Measurements from ENCODE around the gene SNTG2.

DNA sequence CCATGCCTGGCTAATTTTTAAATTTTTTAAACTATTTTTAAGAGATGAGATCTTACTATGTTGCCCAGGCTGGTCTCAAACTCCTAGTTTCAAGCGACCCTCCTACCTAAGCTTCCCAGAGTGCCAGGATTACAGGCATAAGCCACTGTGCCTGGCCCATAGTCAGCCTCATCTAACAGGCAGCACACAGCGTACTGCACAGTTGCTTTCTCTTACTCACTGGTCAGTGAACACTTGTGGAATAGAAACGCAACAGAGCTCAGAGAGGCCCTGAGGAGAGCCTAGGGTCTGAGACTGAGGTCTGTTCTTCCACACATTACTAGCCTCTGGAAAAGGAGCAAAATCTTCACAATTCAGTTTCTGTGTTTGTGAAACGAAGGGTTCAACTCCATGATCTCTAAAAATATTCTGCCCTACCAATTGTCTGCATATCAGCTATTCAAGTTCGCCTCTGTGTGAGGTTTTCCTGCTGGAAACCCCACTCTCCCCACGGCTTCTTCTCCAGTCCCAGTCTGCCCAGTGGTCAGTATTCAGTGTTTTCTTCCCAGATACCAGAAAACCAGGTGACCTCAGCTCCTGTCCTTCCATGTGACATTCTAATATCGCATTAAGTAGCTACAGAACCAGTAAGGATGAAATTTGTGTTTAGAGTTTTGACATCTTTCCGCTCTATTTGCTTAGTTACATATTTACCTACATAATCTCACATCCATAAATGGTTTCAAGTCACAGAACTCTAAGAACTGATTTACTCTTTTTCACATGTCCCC is 26.6 kb upstream of the SNTG2 start:
- no peak for TF ChIP-seq POLR2A (IDR thresholded peaks at IDR 0.05)
- TF ChIP-seq, protein P1, sequence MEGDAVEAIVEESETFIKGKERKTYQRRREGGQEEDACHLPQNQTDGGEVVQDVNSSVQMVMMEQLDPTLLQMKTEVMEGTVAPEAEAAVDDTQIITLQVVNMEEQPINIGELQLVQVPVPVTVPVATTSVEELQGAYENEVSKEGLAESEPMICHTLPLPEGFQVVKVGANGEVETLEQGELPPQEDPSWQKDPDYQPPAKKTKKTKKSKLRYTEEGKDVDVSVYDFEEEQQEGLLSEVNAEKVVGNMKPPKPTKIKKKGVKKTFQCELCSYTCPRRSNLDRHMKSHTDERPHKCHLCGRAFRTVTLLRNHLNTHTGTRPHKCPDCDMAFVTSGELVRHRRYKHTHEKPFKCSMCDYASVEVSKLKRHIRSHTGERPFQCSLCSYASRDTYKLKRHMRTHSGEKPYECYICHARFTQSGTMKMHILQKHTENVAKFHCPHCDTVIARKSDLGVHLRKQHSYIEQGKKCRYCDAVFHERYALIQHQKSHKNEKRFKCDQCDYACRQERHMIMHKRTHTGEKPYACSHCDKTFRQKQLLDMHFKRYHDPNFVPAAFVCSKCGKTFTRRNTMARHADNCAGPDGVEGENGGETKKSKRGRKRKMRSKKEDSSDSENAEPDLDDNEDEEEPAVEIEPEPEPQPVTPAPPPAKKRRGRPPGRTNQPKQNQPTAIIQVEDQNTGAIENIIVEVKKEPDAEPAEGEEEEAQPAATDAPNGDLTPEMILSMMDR (IDR thresholded peaks at IDR 0.05) = no peak

All from tibial nerve (tissue), 3 donors.